ENCODE results near the gene METTL23. TPM values are rescaled to one million over a fixed set of nuclear protein-coding genes. Genes with fewer than 3 reads are reported as not detected.

Gene METTL23
- total and polyA plus RNA-seq, 12 donors: 24.6 to 91.5 (median 42.0) TPM

- 87 to 92% (median 89%) methylated on average over 11 to 13 of the region's 13 CpGs for WGBS, 4 donors
- intact Hi-C loops (cut with DNase I): no loop called here
These were observed 35.9 kb upstream of the METTL23 start for GRCh38 chr17:76690596-76691280.

DNA sequence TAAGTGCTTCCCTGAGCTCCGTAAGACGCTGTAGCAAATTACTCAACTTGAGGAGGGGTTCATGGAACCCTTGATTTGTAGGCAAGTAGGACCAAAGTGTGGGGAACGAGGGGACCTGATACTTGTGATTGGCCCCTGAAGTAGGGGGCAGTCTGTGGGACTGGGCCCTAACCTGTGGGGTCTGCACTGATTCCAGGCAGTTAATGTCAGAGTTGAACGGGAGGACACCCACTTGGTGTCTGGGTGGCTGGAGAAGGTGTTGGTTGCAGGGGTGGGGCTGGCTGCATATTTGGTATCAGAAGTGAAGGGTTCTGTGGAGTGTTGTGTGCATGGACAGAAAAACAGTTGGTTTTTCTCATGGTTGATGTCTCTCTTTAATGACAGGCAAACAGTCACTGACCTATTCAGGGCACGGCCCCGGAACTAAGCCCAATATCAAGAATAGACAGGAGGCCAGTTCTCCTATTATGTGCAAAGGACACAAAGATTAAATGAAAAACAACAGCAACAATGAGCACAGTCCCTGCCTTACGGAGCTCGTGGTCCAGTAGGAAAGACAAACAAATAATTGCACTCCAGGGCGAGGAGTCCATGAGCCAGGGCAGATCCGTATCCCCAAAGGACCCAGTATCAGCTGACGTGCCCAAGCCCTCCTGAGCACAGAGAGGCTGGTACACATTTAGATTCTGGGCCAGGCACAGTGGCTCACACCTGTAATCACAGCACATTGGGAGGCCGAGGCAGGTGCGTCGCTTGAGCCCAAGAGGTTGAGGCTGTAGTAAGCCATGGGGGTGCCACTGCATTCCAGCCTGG lies 35.1 kb upstream of the METTL23 start:
- H3K27me3 ChIP-seq: no peaks in the 10 kb centered on the region
- TF ChIP-seq POLR2A (IDR thresholded peaks at IDR 0.05) (no peak), CTCF (IDR thresholded peaks at IDR 0.05) (no peak)
- peaks cover 31 to 72% of the 10 kb centered on the region in 2 donors for H3K4me1 ChIP-seq (replicated peaks in 1 of 2)
- H3K4me3 ChIP-seq: no peak overlapping the region
- WGBS, 4 donors: 72 to 86% (median 82%) methylated on average over 14 of the region's 14 CpGs
- intact Hi-C loops (cut with DNase I): no loop called here
- H3K36me3 ChIP-seq (replicated peaks in 1 of 2): no peaks in the 10 kb centered on the region
- H3K27ac ChIP-seq: peak overlapping the region in 2 of 5 donors; percentile 41 to 46
- no peak for DNase-seq
- no peaks in the 10 kb centered on the region for H3K9me3 ChIP-seq (replicated peaks in 1 of 3)

More at GRCh38 chr17:76690596-76691280, 35.9 kb upstream of the METTL23 start:
- peaks cover 0 to 5% of the 10 kb centered on the region in 2 donors for H3K36me3 ChIP-seq (replicated peaks in 1 of 2)
- no peak for TF ChIP-seq CTCF (IDR thresholded peaks at IDR 0.05)
- no peak for TF ChIP-seq POLR2A (IDR thresholded peaks at IDR 0.05)
- H3K4me1 ChIP-seq (replicated peaks in 1 of 2): peaks cover 26 to 70% of the 10 kb centered on the region in 2 donors
- no peaks in the 10 kb centered on the region for H3K27me3 ChIP-seq
- no peak overlapping the region for H3K4me3 ChIP-seq
- H3K27ac ChIP-seq: peak overlapping the region in 2 of 5 donors; percentile 41 to 46
- no peak for DNase-seq
- no peaks in the 10 kb centered on the region for H3K9me3 ChIP-seq (replicated peaks in 1 of 3)

- Histone ChIP-seq H3K9me3 (replicated peaks in 1 of 3) (no peaks in the 10 kb centered on the region), H3K27me3 (no peaks in the 10 kb centered on the region), H3K36me3 (replicated peaks in 1 of 2) (no peaks in the 10 kb centered on the region), H3K27ac (peak overlapping the region in 3 of 5 donors; percentile 92 to 99 (median 95)), H3K4me3 (no peak overlapping the region), H3K4me1 (replicated peaks in 1 of 2) (peaks cover 44 to 72% of the 10 kb centered on the region in 2 donors)
- intact Hi-C loops (cut with DNase I): no loop called here
- no peak for DNase-seq
- TF ChIP-seq POLR2A (IDR thresholded peaks at IDR 0.05): peak in 1 of 2 donors; percentile 5
- TF ChIP-seq CTCF (IDR thresholded peaks at IDR 0.05): no peak
- WGBS, 4 donors: 57 to 74% (median 70%) methylated on average over 14 to 16 of the region's 16 CpGs
These were observed 31.4 kb upstream of the METTL23 start for GRCh38 chr17:76695059-76695831.

Measured in adrenal gland (tissue), 12 donors.